OCI-LY1 (cell line): Measurements from ENCODE around the gene IL17RE.

Experiments used
- H2AFZ ChIP-seq: fragments of 200-600 bp; sonication (generic), shearing (Covaris generic); 2 replicates; pipeline ENCODE4 v1.6.0; 2014; ENCODE audit warnings: antibody characterized with exemption, mild to moderate bottlenecking, low read length
- H3F3A ChIP-seq: fragments of 200-600 bp; sonication (generic), shearing (Covaris generic); 2 replicates; pipeline ENCODE4 v1.6.0; 2014; ENCODE audit warnings: mild to moderate bottlenecking, antibody characterized with exemption, low read length, moderate library complexity; ENCODE audit not compliant: insufficient read depth
- H3K27ac ChIP-seq: fragments of 200-600 bp; sonication (generic); 2 replicates; pipeline ENCODE4 v1.5.1; 2014; ENCODE audit warnings: low read length, mixed run types, mild to moderate bottlenecking, low read depth; ENCODE audit not compliant: poor library complexity, severe bottlenecking
- H3K27me3 ChIP-seq: fragments of 200-600 bp; sonication (generic); 2 replicates; pipeline ENCODE4 v1.6.0; 2014; ENCODE audit warnings: antibody characterized with exemption, mild to moderate bottlenecking, low read length, moderate library complexity; ENCODE audit not compliant: insufficient read depth
- H3K36me3 ChIP-seq: fragments of 200-600 bp; sonication (generic); 2 replicates; pipeline ENCODE4 v1.6.1; 2014; ENCODE audit warnings: mild to moderate bottlenecking, antibody characterized with exemption, low read length, moderate library complexity, mixed read lengths; ENCODE audit not compliant: insufficient read depth
- H3K4me1 ChIP-seq: fragments of 200-600 bp; sonication (generic); 2 replicates; pipeline ENCODE4 v1.5.1; 2014; ENCODE audit warnings: mild to moderate bottlenecking, low read length, moderate library complexity; ENCODE audit not compliant: insufficient read depth, severe bottlenecking
- H3K4me2 ChIP-seq: fragments of 200-600 bp; sonication (generic), shearing (Covaris generic); 2 replicates; pipeline ENCODE4 v1.6.1; 2014; ENCODE audit warnings: low read length
- H3K4me3 ChIP-seq: fragments of 200-600 bp; sonication (generic); 2 replicates; pipeline ENCODE4 v1.5.1; 2014; ENCODE audit warnings: low read length, low read depth, mild to moderate bottlenecking, mixed read lengths; ENCODE audit not compliant: poor library complexity, severe bottlenecking
- H3K79me2 ChIP-seq: fragments of 200-600 bp; shearing (Covaris generic); 2 replicates; pipeline ENCODE4 v1.6.1; 2016; ENCODE audit warnings: mixed run types, low read length, mixed read lengths; ENCODE audit not compliant: insufficient read depth
- H3K9ac ChIP-seq: fragments of 200-600 bp; sonication (generic), shearing (Covaris generic); 2 replicates; pipeline ENCODE4 v1.6.1; 2014; ENCODE audit warnings: mild to moderate bottlenecking, low read length, mixed read lengths
- H3K9me2 ChIP-seq: fragments of 200-600 bp; sonication (generic), shearing (Covaris generic); 2 replicates; pipeline ENCODE4 v1.6.1; 2014; ENCODE audit warnings: low read depth, mild to moderate bottlenecking, low read length, mixed read lengths
- H3K9me3 ChIP-seq: fragments of 200-600 bp; shearing (Covaris generic); 2 replicates; pipeline ENCODE4 v1.6.1; 2014; ENCODE audit warnings: low read length, mixed read lengths
- H4K20me1 ChIP-seq: fragments of 200-600 bp; sonication (generic), shearing (Covaris generic); 2 replicates; pipeline ENCODE4 v1.6.0; 2016; ENCODE audit warnings: mild to moderate bottlenecking, low read length; ENCODE audit not compliant: insufficient read depth
- CTCF ChIP-seq: fragments of 200-600 bp; sonication (generic), shearing (Covaris generic); IDR thresholded peaks from 2 replicates; pipeline ENCODE4 v1.5.1; 2017; ENCODE audit warnings: mild to moderate bottlenecking, antibody characterized with exemption, low read length, moderate library complexity, mixed read lengths
- EZH2 ChIP-seq: fragments of 200-600 bp; sonication (generic), shearing (Covaris generic); IDR thresholded peaks from 2 replicates; pipeline ENCODE4 v1.8.0; 2017; ENCODE audit warnings: borderline replicate concordance, mixed run types, mild to moderate bottlenecking, antibody characterized with exemption, low read length, moderate library complexity, mixed read lengths

The IL17RE gene

GRCh38 chr3:9912294-9912935 lies 9.8 kb downstream of the IL17RE start:
- no peaks in the 10 kb centered on the region for H3K36me3 ChIP-seq
- H3K9me3 ChIP-seq, result no peaks in the 10 kb centered on the region
- no peaks in the 10 kb centered on the region for H3K4me1 ChIP-seq
- no peaks in the 10 kb centered on the region for H4K20me1 ChIP-seq
- TF ChIP-seq CTCF, result no peak
- TF ChIP-seq EZH2, result no peak
- H3K4me2 ChIP-seq, result no peak overlapping the region
- H3F3A ChIP-seq, result no peaks in the 10 kb centered on the region
- no peaks in the 10 kb centered on the region for H3K27me3 ChIP-seq
- no peak overlapping the region for H3K9ac ChIP-seq
- no peaks in the 10 kb centered on the region for H3K9me2 ChIP-seq
- H2AFZ ChIP-seq, result no peak overlapping the region
- no peak overlapping the region for H3K4me3 ChIP-seq
- H3K27ac ChIP-seq, result no peak overlapping the region
- H3K79me2 ChIP-seq, result no peaks in the 10 kb centered on the region

GRCh38 chr3:9913601-9914000 lies 11.0 kb downstream of the IL17RE start:
- H3K4me1 ChIP-seq, result no peaks in the 10 kb centered on the region
- H3K4me2 ChIP-seq, result no peak overlapping the region
- H4K20me1 ChIP-seq, result no peaks in the 10 kb centered on the region
- H3K36me3 ChIP-seq, result no peaks in the 10 kb centered on the region
- no peak for TF ChIP-seq CTCF
- no peak for TF ChIP-seq EZH2
- no peak overlapping the region for H2AFZ ChIP-seq
- H3K9me2 ChIP-seq, result no peaks in the 10 kb centered on the region
- no peaks in the 10 kb centered on the region for H3F3A ChIP-seq
- no peaks in the 10 kb centered on the region for H3K27me3 ChIP-seq
- no peak overlapping the region for H3K9ac ChIP-seq
- H3K9me3 ChIP-seq, result no peaks in the 10 kb centered on the region
- H3K4me3 ChIP-seq, result no peak overlapping the region
- H3K27ac ChIP-seq, result no peak overlapping the region
- H3K79me2 ChIP-seq, result no peaks in the 10 kb centered on the region

GRCh38 chr3:9914011-9914410 lies 11.4 kb downstream of the IL17RE start:
- H3K27me3 ChIP-seq, result no peaks in the 10 kb centered on the region
- H3K9ac ChIP-seq, result no peak overlapping the region
- H3K27ac ChIP-seq, result no peak overlapping the region
- no peak overlapping the region for H3K4me3 ChIP-seq
- no peaks in the 10 kb centered on the region for H3K79me2 ChIP-seq
- TF ChIP-seq EZH2 (no peak), CTCF (no peak)
- no peaks in the 10 kb centered on the region for H3K9me2 ChIP-seq
- no peak overlapping the region for H3K4me2 ChIP-seq
- H3K36me3 ChIP-seq, result no peaks in the 10 kb centered on the region
- no peak overlapping the region for H2AFZ ChIP-seq
- no peaks in the 10 kb centered on the region for H3F3A ChIP-seq
- no peaks in the 10 kb centered on the region for H3K9me3 ChIP-seq
- no peaks in the 10 kb centered on the region for H4K20me1 ChIP-seq
- no peaks in the 10 kb centered on the region for H3K4me1 ChIP-seq
